ENCODE measurements around the gene EXD1.

GRCh38 chr15:41259546-41260189, 29.1 kb upstream of the EXD1 start:
- TF ChIP-seq, protein P1, sequence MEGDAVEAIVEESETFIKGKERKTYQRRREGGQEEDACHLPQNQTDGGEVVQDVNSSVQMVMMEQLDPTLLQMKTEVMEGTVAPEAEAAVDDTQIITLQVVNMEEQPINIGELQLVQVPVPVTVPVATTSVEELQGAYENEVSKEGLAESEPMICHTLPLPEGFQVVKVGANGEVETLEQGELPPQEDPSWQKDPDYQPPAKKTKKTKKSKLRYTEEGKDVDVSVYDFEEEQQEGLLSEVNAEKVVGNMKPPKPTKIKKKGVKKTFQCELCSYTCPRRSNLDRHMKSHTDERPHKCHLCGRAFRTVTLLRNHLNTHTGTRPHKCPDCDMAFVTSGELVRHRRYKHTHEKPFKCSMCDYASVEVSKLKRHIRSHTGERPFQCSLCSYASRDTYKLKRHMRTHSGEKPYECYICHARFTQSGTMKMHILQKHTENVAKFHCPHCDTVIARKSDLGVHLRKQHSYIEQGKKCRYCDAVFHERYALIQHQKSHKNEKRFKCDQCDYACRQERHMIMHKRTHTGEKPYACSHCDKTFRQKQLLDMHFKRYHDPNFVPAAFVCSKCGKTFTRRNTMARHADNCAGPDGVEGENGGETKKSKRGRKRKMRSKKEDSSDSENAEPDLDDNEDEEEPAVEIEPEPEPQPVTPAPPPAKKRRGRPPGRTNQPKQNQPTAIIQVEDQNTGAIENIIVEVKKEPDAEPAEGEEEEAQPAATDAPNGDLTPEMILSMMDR (conservative IDR thresholded peaks at IDR 0.05; ENCODE audit: low read length) = no peak
- no peak for TF ChIP-seq EZH2phosphoT487 (IDR thresholded peaks at IDR 0.05; ENCODE audit: borderline replicate concordance, low read depth, low read length)

Measured in OCI-LY7 (cell line).